ENCODE measurements around the gene CASK. TPM values are rescaled to one million over a fixed set of nuclear protein-coding genes. Genes with fewer than 3 reads are reported as not detected.
"Not testable (repeated sequence)": the region's sequence is repeated elsewhere in the genome, so short reads cannot be mapped to it uniquely, and the experiment has no call there.

Gene CASK
- total RNA-seq, 4 donors from 2014 or later: 46.9 to 123 (median 78.8) TPM

DNA sequence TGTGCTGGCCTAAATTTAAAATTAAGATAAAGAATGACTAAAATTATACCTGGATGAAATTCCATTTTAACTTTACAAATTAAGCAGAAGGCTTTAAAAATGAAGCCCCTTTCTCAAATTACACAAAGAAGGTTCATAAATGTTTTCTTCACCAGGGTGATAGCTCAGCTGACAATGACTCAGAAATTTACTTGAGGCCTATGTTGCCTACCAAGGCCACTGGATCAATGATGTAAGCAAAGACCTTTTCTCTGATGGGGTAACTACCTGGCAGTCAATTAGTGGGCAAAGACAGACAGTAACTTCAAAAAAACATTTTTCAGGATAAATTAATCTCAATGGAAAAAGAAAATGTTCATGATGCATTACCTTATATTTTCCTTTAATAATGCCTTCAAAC, 258.4 kb downstream of the CASK start:
- no peak overlapping the region for H3K27ac ChIP-seq
- H3K36me3 ChIP-seq: no peaks in the 10 kb centered on the region
- no peaks in the 10 kb centered on the region for H3K4me1 ChIP-seq
- no peak for TF ChIP-seq POLR2A (IDR thresholded peaks at IDR 0.05)
- TF ChIP-seq, protein P1, sequence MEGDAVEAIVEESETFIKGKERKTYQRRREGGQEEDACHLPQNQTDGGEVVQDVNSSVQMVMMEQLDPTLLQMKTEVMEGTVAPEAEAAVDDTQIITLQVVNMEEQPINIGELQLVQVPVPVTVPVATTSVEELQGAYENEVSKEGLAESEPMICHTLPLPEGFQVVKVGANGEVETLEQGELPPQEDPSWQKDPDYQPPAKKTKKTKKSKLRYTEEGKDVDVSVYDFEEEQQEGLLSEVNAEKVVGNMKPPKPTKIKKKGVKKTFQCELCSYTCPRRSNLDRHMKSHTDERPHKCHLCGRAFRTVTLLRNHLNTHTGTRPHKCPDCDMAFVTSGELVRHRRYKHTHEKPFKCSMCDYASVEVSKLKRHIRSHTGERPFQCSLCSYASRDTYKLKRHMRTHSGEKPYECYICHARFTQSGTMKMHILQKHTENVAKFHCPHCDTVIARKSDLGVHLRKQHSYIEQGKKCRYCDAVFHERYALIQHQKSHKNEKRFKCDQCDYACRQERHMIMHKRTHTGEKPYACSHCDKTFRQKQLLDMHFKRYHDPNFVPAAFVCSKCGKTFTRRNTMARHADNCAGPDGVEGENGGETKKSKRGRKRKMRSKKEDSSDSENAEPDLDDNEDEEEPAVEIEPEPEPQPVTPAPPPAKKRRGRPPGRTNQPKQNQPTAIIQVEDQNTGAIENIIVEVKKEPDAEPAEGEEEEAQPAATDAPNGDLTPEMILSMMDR (IDR thresholded peaks at IDR 0.05): no peak
- no peak overlapping the region for H3K4me3 ChIP-seq
- H3K27me3 ChIP-seq: no peaks in the 10 kb centered on the region
- H3K9me3 ChIP-seq: no peaks in the 10 kb centered on the region
- DNase-seq: no peak

DNA sequence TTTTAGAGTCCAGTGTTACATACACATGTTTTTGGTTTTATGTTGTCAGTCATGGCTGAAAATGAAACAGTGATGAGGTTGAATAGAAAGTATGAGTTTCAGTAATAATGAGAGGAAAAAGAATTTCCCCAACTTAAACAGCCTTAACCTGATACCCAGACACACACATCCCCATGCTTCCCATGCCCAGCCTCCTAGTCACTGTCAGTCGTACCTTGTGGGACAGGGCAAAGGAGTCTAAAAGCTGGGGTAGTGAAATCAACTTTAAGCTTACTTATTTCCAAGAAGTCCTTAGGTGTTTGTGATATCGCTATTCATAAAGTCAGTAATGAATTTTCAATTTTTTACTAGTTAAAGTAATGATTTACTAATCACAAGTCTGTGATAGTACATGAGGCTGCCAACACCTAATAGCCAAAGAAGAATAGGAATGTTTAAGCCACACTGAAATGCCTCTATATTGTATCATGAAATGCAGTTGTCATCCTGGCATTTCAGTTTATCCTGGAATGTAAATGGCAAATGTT, 258.9 kb downstream of the CASK start:
- no peak for TF ChIP-seq POLR2A (IDR thresholded peaks at IDR 0.05)
- TF ChIP-seq, protein P1 (IDR thresholded peaks at IDR 0.05): no peak
- no peaks in the 10 kb centered on the region for H3K4me1 ChIP-seq
- H3K27ac ChIP-seq: no peak overlapping the region

DNA sequence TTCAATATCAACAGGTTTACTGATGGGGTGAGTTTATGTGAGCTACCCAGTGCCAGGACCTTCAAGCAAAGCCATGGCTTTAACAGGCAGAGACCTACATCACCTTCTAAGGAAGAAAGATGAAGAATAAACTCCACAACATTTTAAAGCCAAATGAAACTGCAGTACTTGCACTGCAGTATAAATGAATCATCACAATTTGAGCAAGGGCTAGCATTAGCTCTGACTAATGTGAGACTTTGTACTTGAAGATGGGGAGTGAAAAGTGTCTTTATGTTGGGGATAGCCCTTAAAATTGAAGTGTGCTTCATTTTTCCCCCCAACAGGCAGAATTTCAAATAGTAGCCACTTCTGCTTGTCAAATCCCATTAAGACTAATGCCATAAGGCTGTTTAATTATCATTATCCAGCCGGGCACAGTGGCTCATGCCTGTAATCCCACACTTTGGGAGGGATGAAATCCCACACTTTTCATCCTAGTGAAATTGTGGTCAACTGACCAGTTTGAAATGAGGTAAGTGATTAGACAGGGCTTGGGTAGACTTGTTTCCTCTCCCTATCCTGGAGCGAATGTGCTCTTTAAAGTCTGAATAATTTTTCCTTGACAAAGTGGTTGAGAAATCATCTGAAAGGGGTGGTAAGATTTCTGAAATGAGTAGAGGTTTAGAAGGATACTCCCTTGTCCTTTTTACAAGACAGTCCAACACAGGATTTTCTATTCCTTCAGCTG, 261.8 kb downstream of the CASK start:
- DNase-seq: no peak
- no peaks in the 10 kb centered on the region for H3K27me3 ChIP-seq
- H3K4me1 ChIP-seq: no peaks in the 10 kb centered on the region
- no peak for TF ChIP-seq POLR2A (IDR thresholded peaks at IDR 0.05)
- TF ChIP-seq, protein P1 (IDR thresholded peaks at IDR 0.05): no peak
- H3K9me3 ChIP-seq: no peaks in the 10 kb centered on the region
- peaks cover 0 to 16% (median 0%) of the 10 kb centered on the region in 3 donors for H3K36me3 ChIP-seq
- no peak overlapping the region for H3K4me3 ChIP-seq
- no peak overlapping the region for H3K27ac ChIP-seq

More for the DNA sequence above, 258.9 kb downstream of the CASK start:
- Histone ChIP-seq H3K9me3 (no peaks in the 10 kb centered on the region), H3K27me3 (no peaks in the 10 kb centered on the region), H3K36me3 (no peaks in the 10 kb centered on the region), H3K4me3 (no peak overlapping the region)
- DNase-seq: no peak

DNA sequence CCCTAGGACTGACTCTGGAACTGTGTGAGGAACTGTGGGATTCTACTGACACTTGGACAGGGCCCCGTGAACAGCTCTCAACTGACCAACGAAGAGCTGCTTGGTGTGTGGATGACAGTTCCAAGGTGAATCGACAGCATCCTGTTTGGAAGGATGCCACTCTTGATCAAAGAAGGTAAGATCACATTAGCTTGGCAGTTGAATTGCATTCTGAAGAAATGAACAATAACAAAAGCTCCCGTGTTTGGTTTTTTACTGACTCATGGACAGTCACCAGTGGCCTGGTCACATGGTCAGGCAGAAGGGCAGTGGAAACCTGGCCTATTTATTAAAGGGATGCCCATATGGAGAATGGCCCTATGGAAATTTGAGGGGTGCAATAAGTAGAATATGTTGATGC, 267.7 kb downstream of the CASK start:
- no peak for DNase-seq
- Histone ChIP-seq H3K27me3 (no peaks in the 10 kb centered on the region), H3K9me3 (no peaks in the 10 kb centered on the region), H3K4me1 (no peaks in the 10 kb centered on the region), H3K27ac (no peak overlapping the region), H3K36me3 (peaks cover 0 to 23% (median 0%) of the 10 kb centered on the region in 3 donors), H3K4me3 (no peak overlapping the region)
- TF ChIP-seq, protein P1 (IDR thresholded peaks at IDR 0.05): no peak
- TF ChIP-seq POLR2A (IDR thresholded peaks at IDR 0.05): no peak

DNA sequence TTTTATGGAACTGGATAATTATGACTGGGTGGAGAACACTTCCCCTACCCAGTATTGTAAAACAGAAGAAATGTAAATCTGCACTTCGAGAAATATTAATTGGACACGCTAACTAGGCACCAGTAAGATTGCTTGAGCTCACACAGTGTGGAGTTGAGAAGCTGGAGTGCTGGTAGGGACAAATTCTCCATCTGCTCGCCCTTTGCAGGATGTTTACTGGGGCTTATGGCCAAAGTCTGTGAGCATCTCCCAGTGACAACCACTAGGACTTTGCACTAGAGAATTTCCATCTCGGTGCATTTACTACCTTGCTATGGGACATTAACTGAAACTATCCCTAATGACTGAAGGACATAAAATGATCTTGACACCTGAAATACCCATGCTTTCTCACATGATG, 268.3 kb downstream of the CASK start:
- Histone ChIP-seq H3K27me3 (no peaks in the 10 kb centered on the region), H3K4me1 (no peaks in the 10 kb centered on the region), H3K27ac (no peak overlapping the region), H3K9me3 (no peaks in the 10 kb centered on the region), H3K4me3 (no peak overlapping the region), H3K36me3 (peaks cover 0 to 23% (median 0%) of the 10 kb centered on the region in 3 donors)
- no peak for DNase-seq
- TF ChIP-seq POLR2A (IDR thresholded peaks at IDR 0.05): no peak

DNA sequence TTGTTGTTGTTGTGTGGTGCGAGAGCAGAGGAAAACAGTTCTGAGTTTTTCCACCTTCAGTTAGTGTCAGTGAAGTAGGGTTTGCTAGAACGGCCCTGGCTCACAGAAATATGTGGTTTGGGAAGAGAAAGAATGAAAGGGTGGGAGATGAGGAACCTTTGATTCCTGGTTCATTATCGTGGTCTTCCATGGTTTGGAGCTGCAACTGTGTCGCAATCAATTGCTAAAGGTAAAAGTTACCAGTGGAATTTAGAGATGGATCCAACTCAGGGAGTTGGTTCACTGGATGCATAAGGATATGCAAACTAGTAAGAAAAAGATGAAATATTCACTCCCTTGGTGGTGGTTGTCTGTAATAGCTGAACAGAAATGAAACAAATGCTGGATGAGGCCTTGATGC, 270.2 kb downstream of the CASK start:
- Histone ChIP-seq H3K4me1 (no peaks in the 10 kb centered on the region), H3K27me3 (no peaks in the 10 kb centered on the region), H3K9me3 (no peaks in the 10 kb centered on the region), H3K36me3 (peaks cover 0 to 13% (median 0%) of the 10 kb centered on the region in 3 donors), H3K4me3 (no peak overlapping the region), H3K27ac (no peak overlapping the region)
- no peak for DNase-seq
- TF ChIP-seq, protein P1 (IDR thresholded peaks at IDR 0.05): no peak
- no peak for TF ChIP-seq POLR2A (IDR thresholded peaks at IDR 0.05)

DNA sequence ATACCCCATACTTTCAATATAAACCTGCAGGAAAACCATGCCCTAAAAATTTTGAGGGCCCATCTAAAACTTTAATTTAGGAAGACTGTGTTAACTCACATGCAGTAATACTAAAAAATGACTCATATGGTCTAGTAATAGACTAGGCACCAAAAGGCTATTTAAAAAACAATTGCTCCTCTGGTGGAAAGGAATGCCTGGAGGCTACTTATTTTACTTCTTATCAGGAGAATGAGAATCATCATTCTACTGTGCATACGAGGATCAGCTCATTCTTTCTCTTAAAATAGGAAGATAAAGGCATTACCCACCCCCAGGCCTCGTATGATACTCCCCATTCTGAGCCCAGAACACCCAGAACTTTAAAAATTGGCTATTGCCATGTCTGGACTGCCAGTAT, 277.2 kb downstream of the CASK start:
- H3K9me3 ChIP-seq, H3K27ac ChIP-seq, H3K27me3 ChIP-seq, H3K36me3 ChIP-seq, DNase-seq, H3K4me3 ChIP-seq, H3K4me1 ChIP-seq: not testable (repeated sequence)

Data from Peyer's patch (tissue), 4 donors.